Measurements from ENCODE around the gene TMEM18. TPM values are rescaled to one million over a fixed set of nuclear protein-coding genes. Genes with fewer than 3 reads are reported as not detected.

The TMEM18 gene
- total and polyA plus RNA-seq, 2 of the 4 experiments (the other 2 are of a cell fraction), result 15.2 to 30.2 TPM

- Histone ChIP-seq H3K9me3 (ENCODE audit: control insufficient read depth, insufficient read depth, low read length) (peaks cover 17% of the 10 kb centered on the region), H3K4me1 (ENCODE audit: control insufficient read depth, insufficient read depth, low read length) (no peaks in the 10 kb centered on the region), H3K56ac (ENCODE audit: extremely low read depth, insufficient read depth, low read length) (no peak overlapping the region), H4K20me1 (ENCODE audit: insufficient read depth, low read length) (no peaks in the 10 kb centered on the region), H3K9ac (ENCODE audit: low read depth, low read length) (no peak overlapping the region), H3K79me1 (ENCODE audit: low read depth in 1 of 2, low read length in 2 of 2) (no peaks in the 10 kb centered on the region), H2BK5ac (ENCODE audit: low read depth, low read length, poor library complexity, severe bottlenecking) (no peak overlapping the region), H3K14ac (replicated peaks; ENCODE audit: low read depth, low read length) (no peak overlapping the region), H2BK120ac (ENCODE audit: low read depth, low read length) (no peak overlapping the region), H2AK5ac (ENCODE audit: low read depth, low read length) (no peak overlapping the region), H2BK15ac (ENCODE audit: low read depth, low read length) (no peak overlapping the region), H2AFZ (replicated peaks; ENCODE audit: low read length, poor library complexity) (no peak overlapping the region), H4K91ac (ENCODE audit: insufficient read depth, low read depth, low read length) (no peak overlapping the region), H3K4me3 (ENCODE audit: insufficient read depth, low read depth, low read length) (no peak overlapping the region), H3K36me3 (ENCODE audit: control insufficient read depth, insufficient read depth, low read length) (no peaks in the 10 kb centered on the region), H3K23ac (ENCODE audit: low read depth, low read length) (no peak overlapping the region), H3K27me3 (ENCODE audit: control insufficient read depth, insufficient read depth, low read length) (no peaks in the 10 kb centered on the region), H3K9me1 (ENCODE audit: insufficient read depth, low read length) (no peaks in the 10 kb centered on the region), H4K8ac (ENCODE audit: low read depth in 2 of 2, low read length in 2 of 2) (no peak overlapping the region), H3K18ac (ENCODE audit: low read depth, low read length) (no peak overlapping the region), H3K27ac (ENCODE audit: insufficient read depth, low read length) (no peak overlapping the region), H4K5ac (ENCODE audit: low read depth, low read length) (no peak overlapping the region), H3K4ac (ENCODE audit: low read depth, low read length) (no peak overlapping the region), H2AK9ac (replicated peaks; ENCODE audit: low read depth, low read length, poor library complexity) (no peak overlapping the region), H3K4me2 (ENCODE audit: low read depth, low read length) (no peak overlapping the region), H2BK20ac (ENCODE audit: low read depth, low read length) (no peak overlapping the region)
- ATAC-seq (ENCODE audit: low read depth) (no peak), DNase-seq (no peak)
- BruUV-seq (replicated peaks), result no TSS peak
- dilution Hi-C loops (cut with HindIII; ENCODE audit: low sequenced_read_pairs, unreplicated experiment), result no loop called here
- no peak for TF ChIP-seq CTCF (conservative IDR thresholded peaks at IDR 0.05; ENCODE audit: low read depth, low read length)
- no peak for TF ChIP-seq BHLHE40 (IDR thresholded peaks at IDR 0.05; ENCODE audit: low read depth, low read length)
- TF ChIP-seq, protein P1, sequence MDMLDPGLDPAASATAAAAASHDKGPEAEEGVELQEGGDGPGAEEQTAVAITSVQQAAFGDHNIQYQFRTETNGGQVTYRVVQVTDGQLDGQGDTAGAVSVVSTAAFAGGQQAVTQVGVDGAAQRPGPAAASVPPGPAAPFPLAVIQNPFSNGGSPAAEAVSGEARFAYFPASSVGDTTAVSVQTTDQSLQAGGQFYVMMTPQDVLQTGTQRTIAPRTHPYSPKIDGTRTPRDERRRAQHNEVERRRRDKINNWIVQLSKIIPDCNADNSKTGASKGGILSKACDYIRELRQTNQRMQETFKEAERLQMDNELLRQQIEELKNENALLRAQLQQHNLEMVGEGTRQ (IDR thresholded peaks at IDR 0.05; ENCODE audit: low read depth, low read length), result no peak
- no peak for TF ChIP-seq MAFK (IDR thresholded peaks at IDR 0.05; ENCODE audit: low read depth, low read length)
- TF ChIP-seq SMC3 (IDR thresholded peaks at IDR 0.05; ENCODE audit: low read depth, low read length), result no peak
- no peak for TF ChIP-seq RCOR1 (IDR thresholded peaks at IDR 0.05; ENCODE audit: insufficient replicate concordance, low read length)
- 80% methylated on average over 2 of the region's 10 CpGs; no CpG with 5 or more reads in 1 of the 2 experiments for WGBS, 2 experiments (ENCODE audit: extremely low coverage in 2 of 2, insufficient read length in 1 of 2)
- intact Hi-C loops (cut with micrococcal nuclease), result no loop called here
- ChIA-PET POLR2A (ENCODE audit: unreplicated experiment) (no interaction called here), CTCF (no interaction called here)
- in situ Hi-C loops (cut with MboI; ENCODE audit: low sequenced_read_pairs), result no loop called here
Measured at GRCh38 chr2:622357-622756, 54.8 kb downstream of the TMEM18 start.

Data from IMR-90 (cell line).